Chondrocyte (in vitro differentiated cells): ENCODE results near the gene OBSL1. TPM values are rescaled to one million over a fixed set of nuclear protein-coding genes. Genes with fewer than 3 reads are reported as not detected.

Source experiments
- DNase-seq: peaks from one replicate; pipeline ENCODE4 v3.0.0; 2021; ENCODE audit warnings: mixed read lengths, low spot score
- H3K27ac Mint-ChIP-seq: one replicate; pipeline ENCODE4 v1.8.0; 2021; ENCODE audit warnings: mild to moderate bottlenecking, moderate library complexity, mixed read lengths; ENCODE audit not compliant: unreplicated experiment
- H3K27me3 Mint-ChIP-seq: 2 replicates; pipeline ENCODE4 v1.8.0; 2021; ENCODE audit warnings: low read depth, mixed read lengths
- H3K36me3 Mint-ChIP-seq: 2 replicates; pipeline ENCODE4 v1.8.0; 2021; ENCODE audit warnings: low read depth, mixed read lengths
- H3K4me1 Mint-ChIP-seq: 2 replicates; pipeline ENCODE4 v1.8.0; 2021; ENCODE audit warnings: low read depth, mild to moderate bottlenecking, mixed read lengths
- H3K4me3 Mint-ChIP-seq: one replicate; pipeline ENCODE4 v1.8.0; 2021; ENCODE audit warnings: mild to moderate bottlenecking, moderate library complexity, mixed read lengths; ENCODE audit not compliant: unreplicated experiment
- H3K9me3 Mint-ChIP-seq: 2 replicates; pipeline ENCODE4 v1.8.0; 2021; ENCODE audit warnings: low read depth, mixed read lengths
- total RNA-seq: library from RNA; stranded (reverse); gene quantifications from 3 replicates; pipeline ENCODE4 v1.2.1, GENCODE V29; 2021
- TF ChIP-seq, protein P1 (sequence below): fragments of 200-600 bp; sonication (generic); IDR thresholded peaks from 2 replicates; pipeline ENCODE4 v1.5.0; 2021; ENCODE audit warnings: antibody characterized with exemption, mild to moderate bottlenecking, moderate library complexity

The OBSL1 gene
- total RNA-seq, 1 donor from 2014 or later, result 111 TPM

DNA sequence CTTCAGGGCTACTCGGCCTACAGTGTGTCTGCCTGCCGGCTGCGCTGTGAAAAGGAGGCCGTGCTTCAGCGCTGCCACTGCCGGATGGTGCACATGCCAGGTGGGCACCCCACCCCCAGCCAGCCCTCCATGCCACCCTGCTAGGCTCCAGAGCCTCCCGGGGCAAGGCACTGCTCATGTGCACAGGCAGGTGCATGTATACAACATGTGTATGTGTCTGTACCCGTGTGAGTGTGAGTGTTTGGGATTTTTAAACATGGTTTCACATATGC is 39.0 kb downstream of the OBSL1 start:
- H3K9me3 Mint-ChIP-seq, result no peaks in the 10 kb centered on the region
- H3K27me3 Mint-ChIP-seq, result peaks cover 29% of the 10 kb centered on the region
- DNase-seq, result no peak
- H3K4me3 Mint-ChIP-seq, result no peak overlapping the region
- TF ChIP-seq, protein P1, sequence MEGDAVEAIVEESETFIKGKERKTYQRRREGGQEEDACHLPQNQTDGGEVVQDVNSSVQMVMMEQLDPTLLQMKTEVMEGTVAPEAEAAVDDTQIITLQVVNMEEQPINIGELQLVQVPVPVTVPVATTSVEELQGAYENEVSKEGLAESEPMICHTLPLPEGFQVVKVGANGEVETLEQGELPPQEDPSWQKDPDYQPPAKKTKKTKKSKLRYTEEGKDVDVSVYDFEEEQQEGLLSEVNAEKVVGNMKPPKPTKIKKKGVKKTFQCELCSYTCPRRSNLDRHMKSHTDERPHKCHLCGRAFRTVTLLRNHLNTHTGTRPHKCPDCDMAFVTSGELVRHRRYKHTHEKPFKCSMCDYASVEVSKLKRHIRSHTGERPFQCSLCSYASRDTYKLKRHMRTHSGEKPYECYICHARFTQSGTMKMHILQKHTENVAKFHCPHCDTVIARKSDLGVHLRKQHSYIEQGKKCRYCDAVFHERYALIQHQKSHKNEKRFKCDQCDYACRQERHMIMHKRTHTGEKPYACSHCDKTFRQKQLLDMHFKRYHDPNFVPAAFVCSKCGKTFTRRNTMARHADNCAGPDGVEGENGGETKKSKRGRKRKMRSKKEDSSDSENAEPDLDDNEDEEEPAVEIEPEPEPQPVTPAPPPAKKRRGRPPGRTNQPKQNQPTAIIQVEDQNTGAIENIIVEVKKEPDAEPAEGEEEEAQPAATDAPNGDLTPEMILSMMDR, result no peak
- no peaks in the 10 kb centered on the region for H3K36me3 Mint-ChIP-seq
- no peak overlapping the region for H3K27ac Mint-ChIP-seq
- no peaks in the 10 kb centered on the region for H3K4me1 Mint-ChIP-seq

DNA sequence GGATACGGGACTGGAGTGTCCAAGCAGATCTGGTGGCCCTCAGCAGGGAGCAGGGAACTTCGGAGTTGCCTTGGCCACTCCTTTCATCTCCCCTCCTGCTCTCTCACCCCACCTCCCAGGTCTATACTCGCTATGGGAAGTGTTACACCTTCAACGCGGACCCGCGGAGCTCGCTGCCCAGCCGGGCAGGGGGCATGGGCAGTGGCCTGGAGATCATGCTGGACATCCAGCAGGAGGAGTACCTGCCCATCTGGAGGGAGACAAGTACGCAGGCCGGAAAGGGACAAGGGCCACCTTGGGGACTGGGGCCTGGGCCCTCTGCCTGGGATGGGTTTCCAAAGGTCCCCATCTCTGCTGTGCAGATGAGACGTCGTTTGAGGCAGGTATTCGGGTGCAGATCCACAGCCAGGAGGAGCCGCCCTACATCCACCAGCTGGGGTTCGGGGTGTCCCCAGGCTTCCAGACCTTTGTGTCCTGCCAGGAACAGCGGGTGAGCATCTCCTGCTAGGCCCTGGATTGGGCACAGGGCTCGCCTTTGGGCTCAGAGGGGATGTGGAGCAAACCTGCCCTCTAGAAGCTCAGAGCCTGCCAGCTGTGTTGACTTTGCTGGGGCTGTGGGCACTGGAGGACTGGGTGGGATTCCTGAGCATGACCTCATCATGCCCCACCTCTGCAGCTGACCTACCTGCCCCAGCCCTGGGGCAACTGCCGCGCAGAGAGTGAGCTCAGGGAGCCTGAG is 39.5 kb downstream of the OBSL1 start:
- Mint-ChIP-seq H3K4me1 (no peaks in the 10 kb centered on the region), H3K4me3 (no peak overlapping the region), H3K9me3 (no peaks in the 10 kb centered on the region), H3K27me3 (peaks cover 33% of the 10 kb centered on the region), H3K36me3 (no peaks in the 10 kb centered on the region), H3K27ac (no peak overlapping the region)
- TF ChIP-seq, protein P1, result no peak
- DNase-seq, result no peak

DNA sequence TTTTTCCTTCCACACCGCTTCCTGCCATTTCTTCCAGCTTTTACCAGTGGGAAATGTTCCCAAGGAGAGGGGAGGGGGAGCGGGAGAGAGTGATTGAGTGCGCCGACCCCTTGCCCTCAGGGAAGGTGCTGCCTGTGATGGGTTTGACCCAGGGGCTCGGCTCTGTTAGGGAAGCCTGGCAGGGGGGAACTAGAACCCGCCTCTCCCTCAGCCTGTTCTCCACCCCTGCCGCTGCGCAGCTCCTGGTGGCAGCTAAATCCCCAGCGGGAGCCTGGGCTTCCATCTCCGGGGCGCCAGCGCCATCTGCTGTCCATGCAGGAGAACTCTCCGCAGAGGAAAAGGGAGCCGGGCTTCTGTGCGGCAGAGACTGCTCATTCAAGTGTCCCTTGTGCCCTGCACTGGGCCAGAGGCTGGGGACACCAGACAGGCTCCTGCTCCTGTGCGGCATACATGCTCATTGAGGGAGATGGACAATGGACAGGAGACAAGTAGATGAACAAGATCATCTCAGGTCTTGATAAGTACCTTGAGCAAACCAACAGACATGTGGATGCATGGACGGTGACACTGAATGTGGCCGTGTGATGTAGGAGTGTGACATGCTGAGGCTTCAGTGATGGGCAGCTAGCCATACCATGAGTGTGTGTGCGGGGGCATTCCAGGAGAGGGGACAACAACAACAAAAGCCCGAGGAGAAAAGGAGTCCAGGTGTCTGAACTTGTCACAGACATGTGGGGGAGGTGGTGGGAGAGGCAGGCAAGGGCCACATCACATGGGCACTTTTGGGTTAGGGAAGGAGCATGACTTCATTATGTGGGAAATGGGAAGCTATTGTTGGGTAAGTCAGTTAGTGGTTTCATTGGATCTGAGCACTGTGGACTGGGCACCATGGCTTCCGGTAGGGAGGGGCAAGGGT is 41.0 kb downstream of the OBSL1 start:
- peak overlapping the region; percentile 43 for H3K4me3 Mint-ChIP-seq
- H3K27ac Mint-ChIP-seq, result no peak overlapping the region
- H3K4me1 Mint-ChIP-seq, result no peaks in the 10 kb centered on the region
- DNase-seq, result no peak
- H3K36me3 Mint-ChIP-seq, result no peaks in the 10 kb centered on the region
- no peaks in the 10 kb centered on the region for H3K9me3 Mint-ChIP-seq
- peaks cover 41% of the 10 kb centered on the region for H3K27me3 Mint-ChIP-seq
- TF ChIP-seq, protein P1, result peak; percentile 98

DNA sequence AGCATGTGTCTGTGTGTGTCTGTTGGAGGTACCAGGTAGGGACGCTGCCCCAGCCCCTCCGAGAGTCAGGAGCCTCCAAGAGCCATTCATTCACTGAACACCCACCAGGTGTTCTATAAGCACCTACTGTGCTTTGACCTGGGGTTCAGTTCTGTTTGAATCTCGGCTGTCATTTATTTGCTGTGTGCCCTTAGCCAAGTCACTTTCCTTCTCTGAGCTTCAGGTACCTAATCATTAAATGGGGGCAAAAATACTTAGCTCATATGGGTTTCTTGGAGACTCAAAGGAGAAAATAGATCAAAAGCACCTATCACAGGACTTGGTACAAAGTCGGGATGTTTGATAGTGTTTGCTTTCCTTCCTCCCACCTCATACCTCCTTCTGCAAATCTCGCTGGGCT is 43.9 kb downstream of the OBSL1 start:
- Mint-ChIP-seq H3K4me3 (no peak overlapping the region), H3K27ac (no peak overlapping the region), H3K36me3 (no peaks in the 10 kb centered on the region), H3K4me1 (no peaks in the 10 kb centered on the region), H3K9me3 (no peaks in the 10 kb centered on the region), H3K27me3 (peaks cover 41% of the 10 kb centered on the region)
- no peak for DNase-seq
- TF ChIP-seq, protein P1, result no peak

DNA sequence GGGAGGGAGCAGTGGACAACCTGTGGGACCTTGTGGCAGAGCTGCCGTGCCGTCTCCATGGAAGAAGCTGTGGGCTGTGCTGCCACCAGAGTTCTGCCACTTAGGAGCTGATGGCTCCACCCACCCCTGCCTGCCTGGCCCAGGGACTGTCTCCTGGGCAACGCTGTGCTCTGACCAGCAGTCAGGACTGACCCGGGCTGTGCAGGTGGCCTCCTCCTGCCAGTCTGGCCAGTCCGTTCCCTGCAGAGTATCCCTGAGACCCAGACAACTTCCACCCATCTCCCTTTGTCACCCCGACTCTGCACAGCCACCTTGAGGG is 44.3 kb downstream of the OBSL1 start:
- Mint-ChIP-seq H3K27ac (no peak overlapping the region), H3K27me3 (peaks cover 41% of the 10 kb centered on the region), H3K4me1 (peaks cover 2% of the 10 kb centered on the region), H3K4me3 (no peak overlapping the region), H3K9me3 (no peaks in the 10 kb centered on the region), H3K36me3 (no peaks in the 10 kb centered on the region)
- TF ChIP-seq, protein P1, result no peak
- DNase-seq, result no peak
